Hematopoietic multipotent progenitor cell treated with erythropoietin and hydrocortisone succinate and interleukin-3 and kit ligand, for 8 days (in vitro differentiated cells): ENCODE results near the gene NKAIN2.

Source experiments
- DNase-seq: peaks from one replicate; pipeline ENCODE4 v3.0.0-alpha.2; 2015

The NKAIN2 gene

DNA sequence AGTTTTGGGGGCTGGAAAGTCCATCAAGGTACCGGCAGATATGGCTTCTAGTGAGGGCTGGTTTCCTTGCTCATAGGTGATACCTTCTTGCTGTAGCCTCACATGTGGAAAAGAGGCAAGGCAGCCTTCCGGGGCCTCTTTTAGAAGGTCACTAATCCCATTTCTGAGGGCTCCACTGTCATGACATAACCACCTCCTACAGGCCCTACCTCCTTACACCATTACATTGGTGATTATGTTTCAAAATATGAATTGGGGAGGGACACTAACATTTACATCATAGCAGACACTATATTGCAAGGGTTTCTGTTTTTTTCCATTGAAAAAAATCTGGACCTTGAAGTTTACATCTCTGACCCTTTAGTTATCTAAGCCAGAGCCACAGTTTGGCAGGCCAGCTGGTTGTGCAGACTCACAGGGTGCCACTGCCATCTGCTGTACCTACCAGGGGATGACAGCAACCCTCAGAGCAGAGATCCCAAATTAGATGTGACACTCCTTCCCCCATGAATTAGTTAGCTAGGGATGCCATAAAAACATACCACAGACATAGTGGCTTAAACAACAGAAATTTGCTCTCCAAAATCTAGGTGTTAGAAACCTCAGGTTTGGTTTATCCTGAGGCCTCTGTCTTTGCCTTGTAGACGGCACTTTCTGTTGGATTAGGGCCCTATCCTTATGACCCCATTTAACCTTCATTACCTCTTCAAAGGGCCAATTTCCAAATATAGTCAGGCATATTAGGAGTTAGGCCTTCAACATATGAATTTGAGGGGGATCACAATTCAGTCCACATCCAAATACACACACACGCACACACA is 992.2 kb downstream of the NKAIN2 start:
- DNase-seq: peak; percentile 20

- DNase-seq: no peak
Measured at GRCh38 chr6:124796464-124796970, 992.9 kb downstream of the NKAIN2 start.

DNA sequence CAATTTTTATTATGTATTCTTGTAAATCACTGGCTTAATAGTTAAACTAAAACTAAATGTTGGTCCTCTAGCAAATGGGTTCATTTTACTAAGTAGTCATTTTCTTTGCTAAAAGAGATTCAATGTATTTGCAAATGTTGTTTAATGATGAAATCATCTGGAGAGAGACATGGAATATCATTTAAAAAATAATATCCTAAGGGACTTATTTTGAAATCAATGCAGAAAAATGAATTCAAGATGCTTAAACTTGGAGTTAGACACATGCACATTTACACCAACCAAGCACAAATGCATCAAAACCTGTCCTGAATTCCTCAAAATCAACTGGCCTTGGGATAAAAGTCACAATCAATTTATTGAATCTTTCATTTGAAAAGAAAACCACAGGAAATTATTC is 993.6 kb downstream of the NKAIN2 start:
- DNase-seq: no peak

- DNase-seq: no peak
Measured at GRCh38 chr6:124798942-124799496, 995.4 kb downstream of the NKAIN2 start.

DNA sequence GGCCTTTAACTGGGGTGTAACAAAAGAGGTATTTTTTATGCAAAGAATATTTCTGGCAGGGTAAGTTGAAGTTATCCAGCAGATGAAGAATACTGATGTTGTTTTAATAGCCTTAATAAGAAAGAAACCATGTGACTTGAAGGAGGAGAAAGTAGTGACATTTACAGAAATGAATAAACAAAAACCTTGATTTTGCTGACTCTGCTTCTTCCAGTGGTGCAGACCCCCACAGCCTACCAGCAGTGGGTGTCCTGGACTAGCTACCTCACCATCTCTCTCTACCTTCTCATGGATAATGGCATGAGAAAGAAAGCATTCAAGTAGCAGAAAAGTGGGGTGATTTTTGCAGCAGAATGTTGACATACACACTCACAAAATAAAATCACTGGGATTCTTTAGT is 996.0 kb downstream of the NKAIN2 start:
- no peak for DNase-seq

DNA sequence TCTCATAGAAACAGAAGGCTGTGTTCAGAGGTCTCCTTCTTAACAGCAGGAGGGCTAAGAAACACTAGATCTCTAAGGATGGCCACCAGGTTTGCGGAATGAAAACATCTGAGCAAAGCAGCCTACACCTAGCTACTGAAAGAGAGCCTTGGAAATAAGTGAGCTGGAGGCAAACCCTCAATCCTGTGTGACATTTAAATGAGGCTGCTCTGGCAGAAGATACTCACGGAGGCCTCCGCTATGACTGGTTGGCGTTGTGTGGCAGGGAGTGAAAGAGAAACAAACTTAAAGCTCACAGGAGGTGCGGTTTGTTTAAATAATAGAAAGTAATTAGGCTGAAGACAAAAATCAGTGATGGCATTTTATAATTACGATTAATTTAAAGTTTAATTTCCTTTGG is 996.6 kb downstream of the NKAIN2 start:
- no peak for DNase-seq

DNA sequence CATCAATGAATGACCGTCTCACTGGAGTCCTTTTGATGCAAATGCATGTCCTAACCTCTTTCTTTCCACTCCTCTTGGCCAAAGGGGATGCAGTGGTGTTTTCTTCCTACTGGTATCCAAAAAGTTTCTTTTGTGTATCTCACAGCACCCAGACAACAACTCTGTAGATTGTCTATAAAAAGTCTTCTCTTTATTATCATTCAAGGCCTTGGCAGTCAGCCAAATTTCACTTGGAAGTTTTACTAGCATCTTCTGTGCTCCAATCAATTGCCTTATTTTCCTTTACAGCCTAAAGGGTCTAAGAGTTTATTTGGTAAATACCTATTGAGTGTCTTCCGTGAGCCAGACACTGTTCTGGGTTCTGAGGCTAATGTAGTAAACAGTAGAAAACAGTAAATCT is 1008.4 kb downstream of the NKAIN2 start:
- no peak for DNase-seq

DNA sequence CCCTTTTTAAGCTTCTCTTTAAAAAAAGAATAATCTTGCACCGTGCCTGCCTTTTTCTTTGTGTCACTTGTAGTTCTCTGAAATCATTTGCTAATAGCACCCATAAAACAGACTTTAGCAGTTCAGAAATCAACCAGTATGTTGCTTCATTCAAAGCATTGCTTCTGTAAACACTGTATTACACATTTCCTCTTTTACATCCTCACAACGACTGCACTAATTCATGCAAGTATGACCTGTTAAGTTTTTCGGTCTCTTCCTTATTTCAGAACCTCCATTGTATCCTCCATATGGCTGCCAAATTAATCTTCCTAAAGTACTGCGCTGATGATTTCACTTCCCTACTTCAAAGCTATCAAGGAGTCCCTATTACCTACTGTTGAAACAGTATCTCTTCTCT is 1015.7 kb downstream of the NKAIN2 start:
- no peak for DNase-seq

- no peak for DNase-seq
Measured at GRCh38 chr6:124822204-124822613, 1018.5 kb downstream of the NKAIN2 start.

GRCh38 chr6:124822721-124823120 is 1019.1 kb downstream of the NKAIN2 start:
- no peak for DNase-seq

DNA sequence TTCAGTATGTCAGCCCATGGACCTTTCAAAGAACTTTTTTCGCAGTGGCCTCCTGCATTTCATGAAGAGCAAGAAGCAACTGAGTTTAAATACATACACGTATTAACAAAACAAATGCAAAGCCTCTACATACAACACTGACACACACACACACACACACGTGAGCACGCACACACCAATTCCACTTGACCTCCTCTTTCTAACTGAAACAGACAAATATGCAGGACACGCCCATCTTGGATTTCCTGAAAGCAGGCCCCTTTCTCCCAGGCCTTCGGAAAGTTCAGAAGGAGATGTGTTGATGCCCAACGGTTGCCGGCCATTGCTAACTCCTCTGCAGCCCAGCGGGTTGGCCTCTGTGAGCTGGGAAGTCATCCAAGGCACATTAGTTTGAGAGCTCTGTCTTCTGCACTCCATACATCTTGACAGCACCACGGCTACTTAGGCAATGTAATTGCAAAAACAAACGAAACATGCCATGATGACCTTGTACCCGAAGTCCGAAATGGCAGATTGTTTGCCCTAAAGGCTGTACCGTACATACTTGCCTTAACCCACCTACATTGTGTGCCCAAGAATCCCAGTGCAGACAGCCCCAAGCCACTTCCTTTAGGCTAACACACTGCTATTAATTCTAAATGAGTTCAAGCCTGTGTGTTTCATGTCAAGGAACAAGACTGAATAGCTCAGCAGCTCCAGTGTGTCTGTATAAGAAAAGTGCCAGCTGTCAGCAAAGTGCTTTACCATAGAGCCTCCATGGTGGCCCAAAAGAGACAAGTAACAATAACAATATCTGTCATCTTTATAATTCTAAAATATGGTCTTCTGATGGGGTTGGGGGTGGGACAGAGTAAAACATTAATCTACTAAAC is 1019.8 kb downstream of the NKAIN2 start:
- no peak for DNase-seq

DNA sequence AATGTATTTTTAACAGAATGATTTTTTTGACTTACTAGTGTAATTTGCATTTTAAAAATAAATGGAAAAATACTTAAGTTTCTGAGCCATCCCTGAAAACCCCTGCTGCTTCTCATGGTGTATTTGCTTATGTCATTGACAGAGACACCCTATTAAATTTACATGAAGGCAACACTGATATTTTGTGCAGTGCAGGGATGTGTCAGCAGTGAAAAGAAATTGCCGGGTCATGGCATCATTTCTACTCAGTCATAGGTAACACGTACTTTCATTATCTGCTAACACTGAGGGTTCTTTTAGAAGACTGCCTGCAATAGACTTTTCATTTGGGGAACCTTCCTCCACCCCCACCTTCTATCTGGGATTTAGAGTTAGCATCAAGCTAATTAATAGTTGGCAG is 1021.9 kb downstream of the NKAIN2 start:
- no peak for DNase-seq

GRCh38 chr6:124829822-124830221 is 1026.2 kb downstream of the NKAIN2 start:
- DNase-seq: no peak

- DNase-seq: no peak
Measured at GRCh38 chr6:124830506-124830905, 1026.8 kb downstream of the NKAIN2 start.

- peak; percentile 11 for DNase-seq
Measured at GRCh38 chr6:124854338-124854922, 1050.8 kb downstream of the NKAIN2 start.

DNA sequence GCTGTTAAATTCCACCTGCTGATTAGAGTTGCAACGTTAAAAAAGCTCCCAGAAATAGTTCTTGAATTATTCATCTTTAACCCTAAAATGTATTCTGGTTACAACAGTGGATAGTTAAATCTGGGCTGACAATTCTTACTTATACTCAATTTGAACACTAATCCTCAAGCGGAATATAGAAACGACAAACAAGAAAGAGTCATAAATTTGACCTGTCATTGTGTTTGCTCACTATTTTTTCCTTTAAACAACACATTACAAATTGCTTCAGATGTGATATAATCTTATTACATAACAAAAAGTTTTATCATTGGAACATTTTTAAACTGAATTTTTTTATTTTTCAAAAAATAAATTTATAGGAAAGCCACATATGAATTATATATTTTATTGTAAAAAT is 1054.1 kb downstream of the NKAIN2 start:
- no peak for DNase-seq

DNA sequence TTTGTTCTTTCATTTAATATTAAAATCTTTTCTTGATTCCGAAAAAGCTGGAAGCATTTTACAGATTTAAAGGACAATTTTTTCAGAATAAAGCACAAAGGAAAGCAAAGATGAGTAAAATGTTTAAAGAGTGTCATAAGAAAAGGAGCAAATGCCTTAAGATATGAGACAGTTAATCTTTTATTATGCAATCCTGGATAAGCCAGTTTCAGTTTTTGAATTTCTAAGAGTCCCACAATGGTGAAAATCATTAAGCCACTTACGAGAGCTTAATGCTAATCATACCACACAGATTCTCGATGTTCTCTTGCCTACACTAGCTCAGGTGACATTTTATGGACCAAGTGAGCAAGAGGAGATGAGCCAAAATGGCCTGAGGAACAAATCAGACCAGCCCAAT is 1054.9 kb downstream of the NKAIN2 start:
- DNase-seq: no peak

GRCh38 chr6:124859366-124859765 is 1055.7 kb downstream of the NKAIN2 start:
- DNase-seq: no peak

GRCh38 chr6:124866040-124866439 is 1062.4 kb downstream of the NKAIN2 start:
- DNase-seq: no peak

DNA sequence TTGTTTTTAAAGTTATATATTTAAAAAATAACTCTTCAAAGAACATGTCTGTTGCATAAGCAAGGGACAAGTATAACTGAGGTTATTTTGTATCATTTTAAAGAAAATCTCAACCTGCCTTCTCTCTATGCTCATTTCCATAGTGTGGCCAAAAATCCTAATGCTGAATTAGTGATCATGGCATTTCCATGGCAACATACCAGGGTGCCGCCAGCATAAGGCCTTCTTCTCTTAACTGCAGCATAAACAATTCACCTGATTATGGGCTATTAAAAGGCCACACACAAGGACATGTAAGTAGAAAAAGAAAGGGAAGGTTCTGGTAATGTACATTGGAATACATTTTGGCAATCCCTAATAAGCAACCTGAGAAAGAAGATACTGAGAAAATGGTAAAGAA is 1063.5 kb downstream of the NKAIN2 start:
- DNase-seq: no peak

GRCh38 chr6:124868481-124868880 is 1064.8 kb downstream of the NKAIN2 start:
- no peak for DNase-seq

- no peak for DNase-seq
Measured at GRCh38 chr6:124869416-124869815, 1065.8 kb downstream of the NKAIN2 start.
